ENCODE measurements around the gene IGF2R.

The IGF2R gene

DNA sequence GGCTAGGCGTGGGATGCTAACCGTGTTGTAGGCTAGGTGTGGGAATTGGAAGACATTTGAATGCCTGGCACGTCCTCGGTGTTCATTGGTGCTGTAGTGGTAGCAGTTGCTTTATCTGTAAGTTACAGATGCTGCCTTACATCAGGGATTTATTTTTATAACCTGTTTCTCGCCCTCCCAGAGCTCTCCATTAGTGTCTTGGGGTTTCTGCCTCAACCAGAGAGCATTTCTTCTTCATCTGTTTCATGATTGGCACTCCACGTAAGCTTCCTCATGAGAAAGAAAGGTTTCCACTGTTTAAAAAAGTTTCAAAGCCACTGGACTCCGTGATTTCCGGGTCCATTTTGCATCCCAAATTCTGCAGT is 9.0 kb downstream of the IGF2R start:
- no peak for FAIRE-seq

DNA sequence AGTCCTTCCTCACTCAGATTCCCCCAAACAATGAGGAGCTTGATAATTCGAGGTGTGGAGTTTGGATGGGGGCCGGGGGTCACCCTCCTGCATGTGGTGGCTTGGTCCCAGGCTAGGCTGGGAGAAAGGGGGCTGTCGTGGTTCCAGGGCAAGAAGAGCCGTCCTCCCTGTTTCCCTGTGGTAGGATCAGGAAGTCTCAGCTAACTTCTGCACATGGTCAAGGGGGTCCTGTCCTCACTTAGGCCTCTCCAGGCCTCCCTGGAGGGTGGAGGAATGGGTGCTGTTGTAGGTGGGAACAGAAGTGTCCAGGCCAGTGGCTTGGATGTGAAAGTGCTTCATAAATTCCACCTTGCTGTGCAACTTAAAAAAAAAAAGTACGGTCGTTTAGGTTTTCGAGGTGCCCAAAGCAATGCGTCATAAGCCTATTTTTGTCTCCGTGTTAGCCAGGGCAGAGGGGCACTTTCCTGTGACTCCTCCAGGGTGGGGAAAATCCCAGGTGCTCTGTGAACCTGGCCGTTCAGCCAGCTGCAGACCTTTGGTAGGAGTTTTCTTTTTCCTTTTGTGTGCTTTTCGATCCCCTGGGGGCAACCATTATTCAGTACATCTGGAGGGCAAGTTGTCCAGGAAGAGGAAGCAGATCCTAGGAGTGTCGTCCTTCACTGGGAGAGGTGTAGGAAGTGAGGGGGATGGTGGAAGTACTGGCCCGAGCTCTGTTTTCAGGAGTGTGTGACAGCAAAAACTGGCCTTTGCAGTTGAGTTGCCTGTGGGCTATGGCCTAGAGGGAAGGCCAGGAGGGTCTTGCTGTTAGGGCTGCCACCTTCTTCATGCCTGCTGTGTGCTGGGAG is 9.6 kb downstream of the IGF2R start:
- no peak for FAIRE-seq

DNA sequence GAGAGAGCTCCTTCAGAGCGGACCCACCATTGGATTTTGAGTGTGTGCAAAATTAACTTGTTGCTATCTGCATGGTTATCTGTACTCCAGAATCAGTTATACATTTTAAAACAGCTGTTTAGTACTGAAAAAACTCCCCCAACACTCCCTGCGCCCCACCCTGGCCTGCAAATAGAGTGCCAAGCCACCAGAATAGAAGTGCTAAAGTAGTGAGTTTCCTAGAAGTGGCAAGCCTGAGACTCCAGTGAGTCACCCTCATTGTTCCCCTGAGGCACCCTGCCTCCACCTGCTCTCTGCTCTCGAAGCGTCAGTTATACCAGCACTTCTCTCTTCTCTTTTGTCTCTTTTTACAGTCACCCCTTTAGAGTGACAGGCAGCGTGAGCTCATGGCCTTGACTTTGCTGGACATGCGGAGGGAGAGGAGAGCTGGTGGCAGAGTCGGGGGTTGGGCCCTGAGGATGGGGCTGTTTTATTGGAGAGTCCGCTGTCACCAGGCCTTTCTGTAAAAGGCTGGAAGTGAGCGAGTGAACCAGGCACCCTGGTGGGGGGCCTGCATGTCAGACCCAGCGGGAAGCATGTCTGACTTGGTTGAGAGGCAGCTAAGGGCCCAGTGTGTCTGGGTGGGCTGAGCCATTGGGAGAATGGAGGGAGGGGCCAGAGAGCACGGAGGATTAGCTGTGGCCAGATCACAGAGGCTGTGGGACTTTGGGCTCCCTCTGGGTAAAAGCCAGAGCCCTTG is 10.4 kb downstream of the IGF2R start:
- no peak for FAIRE-seq

DNA sequence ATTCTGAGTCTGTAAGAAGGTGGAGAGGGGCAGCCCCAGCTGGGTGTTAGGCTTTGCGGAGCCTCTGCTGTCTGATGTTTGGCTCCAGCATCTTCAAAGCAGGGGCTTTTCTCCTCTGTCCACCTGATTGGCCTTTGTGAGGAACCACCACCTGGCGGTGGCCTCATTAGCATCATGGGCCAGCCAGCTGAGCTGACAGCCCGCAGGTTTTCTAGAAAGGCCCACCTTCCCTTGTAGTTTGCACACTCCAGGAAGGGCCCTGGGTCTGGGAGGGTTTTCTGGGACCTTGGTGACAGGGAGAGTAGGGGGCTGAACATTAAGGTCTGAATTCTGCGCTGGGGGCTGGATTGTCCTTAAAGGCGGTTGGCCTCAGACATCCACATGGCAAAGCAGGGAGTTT is 11.6 kb downstream of the IGF2R start:
- no peak for FAIRE-seq

DNA sequence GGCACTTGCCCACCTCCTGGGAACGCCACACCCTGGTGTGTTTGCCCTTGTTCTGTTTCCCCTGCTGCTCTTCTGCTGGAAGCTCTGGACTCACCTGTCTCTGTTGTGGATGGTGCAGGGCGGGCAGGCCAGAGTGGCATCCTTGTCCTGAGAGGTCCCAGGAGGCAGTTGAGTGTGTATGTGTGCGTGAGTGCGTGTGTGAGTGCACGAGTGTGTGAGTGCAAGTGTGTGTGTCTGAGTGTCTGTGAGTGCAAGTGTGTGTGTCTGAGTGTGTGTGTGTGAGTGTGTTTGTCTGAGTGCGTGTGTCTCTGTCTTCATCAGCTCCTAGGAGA is 12.2 kb downstream of the IGF2R start:
- FAIRE-seq, result no peak

DNA sequence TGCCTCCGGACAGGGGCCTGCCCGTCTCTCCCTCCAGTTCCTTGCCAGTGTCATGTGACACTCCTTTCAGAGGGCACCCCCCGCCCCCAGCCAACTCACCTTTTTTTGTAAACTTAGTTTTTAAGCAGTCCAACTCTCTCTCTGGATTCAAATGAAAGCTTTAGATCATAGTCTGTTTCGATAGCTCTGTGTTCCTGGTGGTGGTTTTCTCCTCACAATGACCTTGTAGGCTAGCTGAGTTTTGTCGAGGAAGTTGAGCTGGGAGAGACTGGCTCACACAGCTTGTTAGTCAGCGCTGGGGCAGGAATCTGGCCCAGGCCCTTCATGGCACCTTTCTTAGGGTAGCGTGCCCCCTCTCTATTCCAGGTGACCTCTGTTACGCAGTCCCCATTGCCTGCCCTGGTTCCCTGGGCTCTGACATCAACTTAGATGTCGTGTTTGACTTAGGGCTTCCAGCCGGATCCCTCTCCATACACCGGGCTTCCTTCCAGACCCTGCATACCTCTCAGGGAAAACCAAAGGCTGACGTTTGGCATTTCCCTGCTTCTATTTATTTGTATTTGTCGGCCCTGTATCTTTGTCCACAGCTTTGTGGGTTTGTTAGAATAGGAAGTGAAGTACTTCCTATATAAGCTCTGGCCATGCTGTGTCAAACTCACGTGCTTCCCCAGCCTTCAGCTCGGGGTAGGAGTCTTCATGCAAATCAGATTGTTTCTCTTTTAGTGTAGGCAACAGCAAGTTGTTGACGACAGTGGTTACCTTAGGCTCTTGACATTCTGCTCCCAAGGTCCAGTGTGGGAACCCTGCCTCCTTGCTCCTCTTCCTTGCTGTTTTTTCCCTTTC is 12.7 kb downstream of the IGF2R start:
- no peak for FAIRE-seq

DNA sequence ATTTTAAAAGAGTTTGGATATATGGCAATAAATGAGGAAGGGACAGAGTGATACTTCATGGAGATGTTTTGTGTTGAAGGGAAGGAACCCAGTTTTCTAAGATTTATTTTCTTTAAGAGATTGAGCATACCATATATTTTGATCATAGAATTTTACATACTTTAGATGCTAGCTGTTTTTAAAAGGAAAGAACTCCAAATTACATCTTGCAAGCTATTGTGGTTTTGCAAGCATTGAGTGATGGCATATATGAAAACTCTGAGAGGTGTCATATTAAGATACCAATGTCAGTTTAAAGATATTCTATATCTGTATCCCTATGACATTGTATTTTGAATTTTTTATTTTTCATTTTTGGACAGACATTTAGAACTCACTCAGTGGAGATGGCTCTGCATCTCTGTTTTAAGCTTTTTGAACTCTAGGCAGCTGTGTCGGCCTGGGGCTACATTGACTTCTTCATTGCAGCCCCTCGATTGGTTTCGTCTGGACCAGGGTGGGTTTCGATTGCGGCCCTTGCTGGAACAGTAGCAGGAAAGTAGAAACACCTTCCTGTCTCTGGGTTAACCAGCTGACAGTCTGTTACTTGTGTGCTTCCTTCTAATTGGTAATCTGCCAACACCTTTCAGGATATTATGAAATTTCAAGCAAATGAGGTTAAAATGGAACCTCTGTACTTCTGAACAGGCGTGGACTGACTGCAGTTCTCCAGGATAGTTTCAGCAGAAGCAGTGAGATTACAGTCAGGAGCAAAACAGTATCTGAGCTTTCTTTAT is 14.0 kb downstream of the IGF2R start:
- FAIRE-seq, result no peak

DNA sequence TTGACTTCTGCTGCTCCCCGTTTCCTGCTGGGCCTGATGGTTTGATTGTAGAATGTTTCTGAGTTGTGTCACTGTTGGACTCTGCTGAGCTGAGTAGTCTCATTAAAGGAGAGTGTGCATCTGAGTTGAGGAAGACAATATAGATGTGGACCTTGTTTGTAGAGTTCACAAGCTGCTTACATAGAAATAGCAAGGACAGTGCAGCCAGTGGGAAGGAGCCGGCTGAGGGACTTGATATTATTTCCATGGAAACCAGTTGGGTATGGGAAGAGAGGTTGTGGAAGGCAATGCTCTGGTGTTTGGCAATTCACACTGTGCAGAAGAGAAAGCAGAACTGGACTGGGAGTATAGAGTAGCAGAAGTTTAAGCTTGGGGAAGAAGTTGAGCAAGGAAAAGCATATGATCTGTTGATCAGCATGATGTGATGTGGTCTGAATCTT is 14.8 kb downstream of the IGF2R start:
- no peak for FAIRE-seq

DNA sequence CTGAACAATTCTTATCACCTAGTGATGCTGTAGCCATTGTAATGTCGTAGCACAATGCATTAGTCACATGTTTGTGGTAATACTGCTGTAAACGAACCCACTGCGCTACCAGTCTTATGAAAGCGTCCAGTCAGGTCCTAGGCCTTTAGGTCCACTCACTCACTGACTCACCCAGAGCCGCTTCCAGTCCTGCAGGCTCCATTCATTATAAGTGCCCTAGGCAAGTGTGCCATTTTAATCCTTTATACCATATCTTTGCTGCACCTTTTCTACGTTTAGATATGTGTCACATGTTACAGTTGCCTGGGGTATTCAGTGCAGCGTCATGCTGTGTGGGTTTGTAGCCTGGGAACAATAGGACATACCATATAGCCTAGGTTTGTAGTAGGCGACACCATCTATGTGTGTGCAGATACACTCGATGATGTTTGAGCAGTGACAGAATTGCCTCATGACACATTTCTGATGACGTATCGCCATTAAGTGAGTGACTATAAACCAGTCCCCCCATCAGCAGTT is 15.4 kb downstream of the IGF2R start:
- no peak for FAIRE-seq

DNA sequence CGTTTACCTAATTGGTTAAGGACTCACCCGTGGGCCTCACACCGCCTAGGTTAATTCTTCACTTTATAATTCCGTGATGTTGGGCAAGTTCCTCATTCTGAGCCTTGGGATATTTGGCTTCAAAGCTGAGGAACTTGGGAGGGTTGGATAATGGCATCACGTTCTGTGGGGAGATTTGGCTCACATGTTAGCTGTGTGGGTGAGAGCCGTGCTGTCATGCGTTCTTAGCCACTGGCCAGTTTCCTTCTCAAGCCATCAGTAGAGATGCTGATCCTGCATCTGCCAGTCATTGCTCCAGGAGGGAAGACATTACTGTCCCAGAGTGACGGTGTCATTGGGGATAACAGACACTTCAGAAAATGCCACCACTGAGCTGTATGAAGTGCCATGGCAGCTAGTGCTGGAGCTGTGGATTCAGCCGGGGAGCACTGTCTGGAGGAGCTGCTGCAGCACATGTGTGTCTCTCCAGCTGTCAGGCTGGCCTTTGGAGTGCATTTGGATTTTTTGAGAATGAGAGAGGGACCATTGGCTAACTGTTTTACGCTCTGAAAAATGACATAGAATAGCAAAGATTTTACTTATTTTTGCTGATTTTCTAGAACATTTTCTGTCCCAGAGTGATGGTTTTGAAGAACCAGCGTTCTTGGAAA is 16.5 kb downstream of the IGF2R start:
- no peak for FAIRE-seq

DNA sequence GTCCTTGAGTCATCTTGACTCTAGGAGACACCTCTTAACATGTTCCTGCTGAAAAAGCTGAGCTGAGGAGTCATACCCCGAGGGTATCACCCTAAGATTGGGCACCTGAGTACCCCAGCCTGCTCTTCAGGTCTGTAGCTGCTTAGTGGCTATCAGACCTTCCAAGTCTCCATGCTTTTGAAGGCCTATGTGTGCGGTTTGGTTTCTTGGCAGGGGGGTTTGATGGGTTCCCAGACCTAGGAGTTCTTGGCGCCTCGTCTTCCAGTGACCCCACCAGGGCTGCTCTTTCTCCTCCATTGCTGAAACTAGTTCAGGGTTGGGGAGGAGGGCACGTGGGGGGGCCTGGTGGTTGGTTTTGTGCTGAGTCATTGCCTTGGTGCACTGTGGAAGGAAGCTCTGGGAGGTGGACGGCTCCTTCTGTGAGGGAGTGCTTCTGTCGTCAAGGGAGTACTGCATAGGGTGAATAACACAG is 20.1 kb downstream of the IGF2R start:
- no peak for FAIRE-seq

DNA sequence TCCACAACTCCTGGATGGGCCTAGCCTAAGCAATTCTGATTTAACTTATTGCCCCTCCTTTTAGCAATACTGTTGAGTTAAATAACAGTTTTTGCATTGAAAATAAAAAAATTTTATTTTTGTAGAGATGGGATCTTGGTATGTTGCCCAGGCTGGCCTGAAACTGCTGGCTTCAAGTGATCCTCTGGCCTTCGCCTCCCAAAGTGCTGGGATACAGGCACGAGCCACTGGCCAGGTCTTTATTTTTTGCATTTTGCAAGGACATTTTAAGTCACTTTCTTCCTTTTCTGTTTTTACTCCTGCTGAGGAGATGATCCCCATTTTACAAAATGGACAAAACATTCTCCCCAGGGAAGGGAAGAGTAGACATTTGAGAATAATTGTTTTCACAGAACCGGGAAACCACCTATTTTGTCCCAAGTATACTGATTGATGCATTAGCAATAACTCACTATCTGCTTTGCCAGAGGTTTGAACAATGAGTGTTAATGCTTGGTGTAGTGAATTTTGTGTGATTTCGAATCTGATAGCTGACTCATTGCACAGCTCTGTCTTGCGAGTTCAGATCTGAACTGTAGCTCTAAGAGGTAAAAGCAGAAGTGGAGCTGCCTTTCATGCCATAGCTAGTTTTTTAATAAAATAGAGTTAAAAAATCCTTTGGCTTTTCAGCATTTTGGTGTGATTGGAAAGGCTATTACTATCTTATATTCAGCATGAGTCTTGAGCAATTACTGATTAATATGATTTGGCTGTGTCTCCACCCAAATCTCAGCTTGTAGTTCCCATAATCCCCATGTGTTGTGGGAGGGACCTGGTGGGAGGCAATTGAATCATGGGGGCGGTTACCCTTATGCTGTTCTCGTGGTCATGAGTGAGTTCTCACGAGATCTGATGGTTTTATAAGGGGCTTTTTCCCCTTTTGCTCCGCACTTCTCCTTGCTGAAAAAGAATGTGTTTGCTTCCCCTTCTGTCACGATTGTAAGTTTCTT is 20.9 kb downstream of the IGF2R start:
- FAIRE-seq, result no peak

DNA sequence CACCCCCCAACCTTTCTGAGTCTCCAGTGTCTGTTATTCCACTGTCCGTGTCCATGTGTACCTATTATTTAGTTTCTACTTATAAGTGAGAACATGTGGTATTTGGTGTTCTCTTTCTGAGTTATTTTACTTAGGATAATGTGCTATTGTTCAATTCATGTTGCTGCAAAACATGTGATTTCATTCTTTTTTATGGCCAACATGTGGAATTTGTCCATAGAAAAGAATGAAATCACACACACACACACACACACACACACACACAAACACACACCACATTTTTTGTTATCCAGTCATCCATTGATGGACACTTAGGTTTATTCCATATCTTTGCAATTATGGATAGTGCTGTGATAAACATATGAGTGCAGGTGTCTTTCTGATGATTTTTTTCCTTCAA is 23.5 kb downstream of the IGF2R start:
- FAIRE-seq, result no peak

DNA sequence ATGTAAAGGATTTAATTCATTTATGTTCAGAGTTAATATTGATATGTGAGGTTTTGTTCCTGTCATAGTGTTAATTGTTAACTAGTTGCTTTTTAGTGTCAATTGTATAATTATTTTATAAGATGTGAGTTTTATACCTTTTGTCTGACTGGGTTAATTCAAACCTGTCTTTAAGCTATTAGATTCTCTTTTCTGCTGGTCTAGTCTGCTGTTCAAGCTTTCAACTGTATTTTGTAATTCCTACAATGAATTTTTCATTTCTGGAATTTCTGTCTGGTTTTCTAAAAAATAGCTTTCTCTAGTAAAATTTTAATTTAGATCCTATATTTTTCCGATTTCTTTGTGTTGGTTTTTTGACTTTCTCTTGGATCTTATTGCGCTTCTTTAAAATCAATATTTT is 26.5 kb downstream of the IGF2R start:
- no peak for FAIRE-seq

DNA sequence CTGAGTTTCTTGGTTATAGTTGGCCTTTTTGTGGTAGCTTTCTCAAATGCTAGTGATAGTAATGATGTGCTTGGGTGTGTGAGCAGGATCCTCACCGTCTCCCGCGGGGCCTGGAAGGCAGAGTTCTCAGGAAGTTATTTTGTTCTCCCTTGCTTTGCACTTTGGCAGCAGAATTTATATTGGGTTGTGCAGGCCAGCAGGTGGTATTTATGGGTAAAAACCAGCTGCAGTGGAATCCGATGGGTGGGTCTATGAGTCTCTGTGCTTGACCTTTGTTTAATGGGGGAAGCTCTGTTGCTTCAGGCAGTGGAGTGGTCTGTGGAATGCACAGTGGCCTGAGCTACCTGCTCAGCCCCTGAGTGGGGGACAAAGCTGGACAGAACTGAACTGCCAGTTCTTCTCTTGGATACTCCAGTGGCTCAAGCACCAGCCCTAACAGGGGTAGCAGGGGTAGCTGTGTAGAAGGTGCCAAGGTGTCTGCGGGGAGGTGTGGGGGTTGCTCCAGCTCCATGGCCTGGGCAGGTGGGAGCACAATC is 27.3 kb downstream of the IGF2R start:
- FAIRE-seq, result no peak

DNA sequence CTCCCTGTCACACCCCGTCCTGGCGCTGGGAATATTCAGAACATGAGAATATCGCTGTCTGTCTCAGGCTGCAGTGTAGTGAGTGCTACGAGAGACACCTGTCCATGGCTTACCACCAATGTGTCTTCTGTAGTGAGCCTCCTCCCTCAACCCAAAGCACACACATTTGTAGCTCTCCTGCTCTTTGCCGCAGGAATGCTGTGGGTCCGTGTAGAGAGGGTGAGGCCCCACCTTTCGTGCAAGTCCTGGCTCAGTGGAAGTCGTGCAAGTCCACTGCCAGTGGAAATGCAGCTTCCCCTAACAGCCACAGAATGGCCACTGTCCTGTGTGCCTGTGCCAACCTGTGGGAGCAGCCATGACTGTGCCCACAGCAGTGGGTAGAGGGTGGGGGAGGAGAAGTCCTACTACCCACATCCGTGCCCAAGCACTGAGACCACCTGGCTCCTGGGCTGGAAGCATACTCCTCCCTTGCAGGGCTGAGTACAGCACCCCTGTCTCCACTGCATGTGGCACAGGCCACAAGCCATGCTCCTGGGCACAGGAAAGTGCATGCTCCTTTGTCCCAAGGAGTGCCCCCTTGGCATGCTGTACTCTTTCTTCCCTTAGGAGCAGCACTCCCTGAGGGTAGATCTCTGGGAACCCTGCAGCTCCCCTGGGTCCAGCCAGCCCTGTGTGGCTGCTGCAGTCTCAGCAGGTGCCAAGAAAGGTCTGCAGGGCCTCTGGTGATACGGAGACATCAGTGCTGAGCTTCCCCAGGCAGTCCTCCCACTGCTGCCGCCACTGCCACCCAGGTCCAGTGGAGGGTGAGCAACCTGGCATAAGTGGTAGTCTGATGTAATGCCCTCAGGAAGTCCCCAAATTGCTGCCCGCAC is 28.0 kb downstream of the IGF2R start:
- FAIRE-seq, result no peak

DNA sequence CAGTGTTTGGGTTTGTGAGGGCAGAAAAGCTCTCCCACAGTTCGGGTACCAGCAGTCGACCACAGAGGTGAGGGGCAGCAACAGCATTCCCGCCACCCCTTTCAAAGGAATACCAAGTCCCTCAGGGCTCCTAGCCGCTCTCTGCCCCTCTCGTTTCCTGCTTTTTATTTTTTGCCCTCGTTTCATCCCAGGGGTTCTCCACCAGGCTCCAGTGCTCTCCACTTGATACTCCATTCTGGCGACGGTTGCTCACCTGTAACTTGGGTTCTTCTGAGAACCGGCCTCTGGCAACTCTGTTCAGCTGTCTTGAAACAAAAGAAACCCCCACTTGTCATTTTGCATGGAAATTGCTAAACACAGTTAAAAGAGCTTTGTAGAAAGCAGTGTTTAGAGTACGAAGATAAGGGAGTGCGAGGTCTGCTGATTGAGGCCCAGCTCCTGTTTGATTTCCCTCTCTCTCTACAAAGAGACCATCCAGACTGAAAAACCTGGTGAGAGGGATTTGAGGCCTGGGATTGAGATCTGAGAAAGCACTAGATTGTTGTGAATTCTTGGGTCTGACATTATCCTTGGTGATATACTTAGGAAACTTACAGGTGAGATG is 28.7 kb downstream of the IGF2R start:
- FAIRE-seq, result no peak

DNA sequence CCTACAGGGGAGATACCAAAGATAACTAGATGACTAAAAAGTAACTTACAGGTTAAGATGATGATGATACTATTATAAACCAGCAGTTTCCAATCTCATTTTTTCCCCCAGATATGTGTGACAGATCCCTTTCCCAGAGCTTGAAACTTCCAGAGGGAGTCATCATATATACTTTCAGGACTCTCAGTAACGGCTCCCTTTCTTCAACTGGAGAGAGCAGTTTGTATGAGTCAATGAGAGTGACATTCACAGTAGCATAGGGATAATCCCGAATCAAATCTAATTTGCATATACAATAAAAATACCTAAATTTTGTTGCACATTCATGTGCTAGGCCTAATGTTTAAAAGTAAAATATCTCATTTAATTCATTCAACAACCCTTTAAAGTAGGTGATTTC is 29.7 kb downstream of the IGF2R start:
- no peak for FAIRE-seq

DNA sequence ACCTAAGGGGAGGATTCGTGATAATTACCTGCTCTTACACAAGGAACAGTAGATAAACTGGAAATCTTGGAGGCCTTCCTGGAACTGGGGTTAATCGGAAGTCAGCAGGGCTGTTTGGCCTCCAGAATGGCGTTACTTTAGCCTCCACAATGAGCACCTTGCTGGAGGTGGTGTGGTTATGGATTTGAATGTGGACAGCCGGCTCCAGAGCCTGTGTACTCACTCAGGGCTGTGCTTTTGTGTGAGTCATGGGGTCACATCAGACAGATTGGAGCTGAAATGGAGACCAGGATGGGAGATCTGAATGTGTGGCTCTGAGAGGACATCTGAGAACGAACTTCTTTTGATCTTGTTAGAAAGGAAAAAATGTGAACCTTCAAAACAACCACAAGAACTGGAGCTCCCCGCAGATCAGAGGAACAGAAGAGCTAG is 30.4 kb downstream of the IGF2R start:
- no peak for FAIRE-seq
